K562 (cell line): ENCODE measurements around the gene PIP4K2A. TPM values are rescaled to one million over a fixed set of nuclear protein-coding genes. Genes with fewer than 3 reads are reported as not detected.
A peak's percentile ranks its signal among the peaks of the same experiment; 100 is the strongest.

Source experiments
- AFF4 ChIP-seq: sonication (generic); formaldehyde crosslinking; IDR thresholded peaks from 2 replicates; pipeline ENCODE4 v1.8.0; 2023; ENCODE audit warnings: mild to moderate bottlenecking, missing genetic modification reagents
- CGGBP1 ChIP-seq: fragments of 250-450 bp; sonication (Bioruptor Pico); IDR thresholded peaks from 2 replicates; pipeline ENCODE4 v1.9.0; 2021; ENCODE audit warnings: mild to moderate bottlenecking
- FOXM1 ChIP-seq, 2 experiments: fragments of 450-650 bp in 1 of 2; sonication (generic) in 1 of 2; formaldehyde crosslinking in 1 of 2; IDR thresholded peaks; 2 replicates each; pipeline versions ENCODE4 v1.6.1 to v1.9.0; 2017 to 2022; ENCODE audit warnings: low read depth in 2 of 2, mild to moderate bottlenecking in 2 of 2, missing genetic modification reagents in 1 of 2, moderate library complexity in 1 of 2
- FOXP4 ChIP-seq: sonication (generic); formaldehyde crosslinking; IDR thresholded peaks from 2 replicates; pipeline ENCODE4 v1.8.0; 2022; ENCODE audit warnings: mild to moderate bottlenecking, missing genetic modification reagents, borderline replicate concordance
- NCOR1 ChIP-seq: fragments of 450-650 bp; IDR thresholded peaks from 2 replicates; pipeline ENCODE4 v1.6.1; 2016; ENCODE audit warnings: mild to moderate bottlenecking, moderate library complexity
- NKRF ChIP-seq: fragments of 450-650 bp; IDR thresholded peaks from 2 replicates; pipeline ENCODE4 v1.6.1; 2016; ENCODE audit warnings: borderline replicate concordance
- THAP12 ChIP-seq: fragments of 250-450 bp; sonication (Bioruptor Pico); IDR thresholded peaks from 2 replicates; pipeline ENCODE4 v1.9.0; 2021; ENCODE audit warnings: mild to moderate bottlenecking, inconsistent platforms
- ZNF174 ChIP-seq: fragments of 250-450 bp; sonication (Bioruptor Pico); IDR thresholded peaks from 2 replicates; pipeline ENCODE4 v1.4.0; 2020; ENCODE audit warnings: mild to moderate bottlenecking
- ZNF24 ChIP-seq: fragments of 450-650 bp; IDR thresholded peaks from 2 replicates; pipeline ENCODE4 v1.6.1; 2016
- ZNF282 ChIP-seq: sonication (generic); formaldehyde crosslinking; IDR thresholded peaks from 2 replicates; pipeline ENCODE4 v1.8.1; 2023; ENCODE audit warnings: missing genetic modification reagents
- ZNF445 ChIP-seq: fragments of 250-450 bp; sonication (Bioruptor Pico); IDR thresholded peaks from 2 replicates; pipeline ENCODE4 v1.4.0; 2020; ENCODE audit warnings: low read depth, mild to moderate bottlenecking, moderate library complexity
- ZNF583 ChIP-seq: fragments of 250-450 bp; sonication (Bioruptor Pico); IDR thresholded peaks from 2 replicates; pipeline ENCODE4 v1.4.0; 2020
- ZNF785 ChIP-seq: fragments of 250-450 bp; sonication (Bioruptor Pico); IDR thresholded peaks from 2 replicates; pipeline ENCODE4 v1.4.0; 2020; ENCODE audit warnings: mild to moderate bottlenecking
- polyA plus RNA-seq, 8 experiments: library from polyadenylated mRNA; depleted of rRNA in 4 of 8; stranded (reverse) in 5 of 8; unstranded in 3 of 8; fragments of >200 nt; fragmentation: Nextera tagmentation in 2 of 8; fragmentation: Illumina TruSeq in 1 of 8; extraction: Ambion mirVana in 2 of 8; extraction: Trizol in 1 of 8; gene quantifications; 2 replicates each; pipeline versions ENCODE4 v1.2.1 to v1.2.3, GENCODE V29; 2011 to 2014; ENCODE audit warnings: inconsistent platforms in 1 of 8, missing spikeins in 1 of 8
- total RNA-seq, 7 experiments: library from RNA; depleted of rRNA in 6 of 7; stranded (reverse); fragments of >200 nt in 6 of 7; fragmentation: Illumina TruSeq in 2 of 7; extraction: Trizol in 2 of 7; gene quantifications; 2 replicates each; pipeline versions ENCODE4 v1.2.1 to v1.2.3, GENCODE V29; 2011 to 2021; ENCODE audit warnings: low replicate concordance in 1 of 7

The PIP4K2A gene
- total and polyA plus RNA-seq, 9 of the 15 experiments (the other 6 are each of a cell fraction or from before 2014, with no cell fraction given) = 35.6 to 117 (median 71.9) TPM

GRCh38 chr10:22736134-22736533 is 21.8 kb upstream of the PIP4K2A start (continued):
- TF ChIP-seq AFF4 (no peak), FOXP4 (CRISPR knock-in tag) (no peak), ZNF174 (no peak), CGGBP1 (CRISPR knock-in tag) (no peak), ZNF785 (CRISPR knock-in tag) (no peak), ZNF24 (no peak), ZNF583 (CRISPR knock-in tag) (no peak), NKRF (no peak), ZNF282 (CRISPR knock-in tag) (no peak), FOXM1 (IDR thresholded peaks at IDR 0.05; ENCODE audit: low read depth) (0 out of 2 replicates have a peak, but pooled peaks have one; percentile 13), FOXM1 (CRISPR knock-in tag; IDR thresholded peaks at IDR 0.05; ENCODE audit: low read depth) (no peak), THAP12 (CRISPR knock-in tag) (no peak), ZNF445 (no peak), NCOR1 (peak; percentile 54)
